GM12878 (cell line): ENCODE data around the gene DDX42.

Source experiments
- HDAC6 ChIP-seq: fragments of 200-600 bp; sonication (generic); IDR thresholded peaks from one replicate; pipeline ENCODE4 v1.8.0; 2017; ENCODE audit warnings: antibody characterized with exemption; ENCODE audit not compliant: unreplicated experiment
- MEF2A ChIP-seq: IDR thresholded peaks from 2 replicates; pipeline ENCODE4 v1.6.1; 2011; ENCODE audit warnings: low read depth, mild to moderate bottlenecking, low read length, moderate library complexity; ENCODE audit not compliant: insufficient read depth
- POLR2AphosphoS5 ChIP-seq: IDR thresholded peaks from 2 replicates; pipeline ENCODE4 v1.6.1; 2011; ENCODE audit warnings: mild to moderate bottlenecking, low read length, inconsistent platforms
- RFX5 ChIP-seq: IDR thresholded peaks from 2 replicates; pipeline ENCODE4 v1.6.1; 2011; ENCODE audit warnings: low read depth, low read length, improper control_type of control experiment
- TF ChIP-seq, protein P1 (sequence below), 3 experiments: IDR thresholded peaks in 2 of 3; conservative IDR thresholded peaks in 1 of 3; 2 replicates each; pipeline ENCODE4 v1.5.1; 2011; ENCODE audit warnings: low read depth in 3 of 3, low read length in 3 of 3, mild to moderate bottlenecking in 3 of 3, control low read depth in 2 of 3, moderate library complexity in 2 of 3, inconsistent platforms in 1 of 3, mixed read lengths in 1 of 3; ENCODE audit not compliant: control insufficient read depth in 2 of 3, insufficient read depth in 1 of 3; ENCODE audit errors: extremely low read depth in 1 of 3

GRCh38 chr17:63832014-63832413, 58.0 kb downstream of the DDX42 start:
- TF ChIP-seq, protein P1, sequence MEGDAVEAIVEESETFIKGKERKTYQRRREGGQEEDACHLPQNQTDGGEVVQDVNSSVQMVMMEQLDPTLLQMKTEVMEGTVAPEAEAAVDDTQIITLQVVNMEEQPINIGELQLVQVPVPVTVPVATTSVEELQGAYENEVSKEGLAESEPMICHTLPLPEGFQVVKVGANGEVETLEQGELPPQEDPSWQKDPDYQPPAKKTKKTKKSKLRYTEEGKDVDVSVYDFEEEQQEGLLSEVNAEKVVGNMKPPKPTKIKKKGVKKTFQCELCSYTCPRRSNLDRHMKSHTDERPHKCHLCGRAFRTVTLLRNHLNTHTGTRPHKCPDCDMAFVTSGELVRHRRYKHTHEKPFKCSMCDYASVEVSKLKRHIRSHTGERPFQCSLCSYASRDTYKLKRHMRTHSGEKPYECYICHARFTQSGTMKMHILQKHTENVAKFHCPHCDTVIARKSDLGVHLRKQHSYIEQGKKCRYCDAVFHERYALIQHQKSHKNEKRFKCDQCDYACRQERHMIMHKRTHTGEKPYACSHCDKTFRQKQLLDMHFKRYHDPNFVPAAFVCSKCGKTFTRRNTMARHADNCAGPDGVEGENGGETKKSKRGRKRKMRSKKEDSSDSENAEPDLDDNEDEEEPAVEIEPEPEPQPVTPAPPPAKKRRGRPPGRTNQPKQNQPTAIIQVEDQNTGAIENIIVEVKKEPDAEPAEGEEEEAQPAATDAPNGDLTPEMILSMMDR (IDR thresholded peaks at IDR 0.05 in 2 of 3, conservative IDR thresholded peaks at IDR 0.05 in 1 of 3; ENCODE audit: control insufficient read depth in 2 of 3, extremely low read depth in 1 of 3, insufficient read depth in 1 of 3, low read depth in 3 of 3, low read length in 3 of 3), result no peak
- no peak for TF ChIP-seq HDAC6
- TF ChIP-seq RFX5, result no peak
- no peak for TF ChIP-seq MEF2A
- no peak for TF ChIP-seq POLR2AphosphoS5
